LNCaP clone FGC (cell line): ENCODE results near the gene RPL13.

Experiments
- DNase-seq: peaks from one replicate; pipeline ENCODE4 v3.0.0-alpha.2; 2011; ENCODE audit warnings: low read depth
- H3K4me3 ChIP-seq: 2 replicates; pipeline ENCODE4 v1.5.1; 2011; ENCODE audit warnings: mild to moderate bottlenecking, low read depth, low read length, control low read depth
- TF ChIP-seq, protein P1 (sequence below): IDR thresholded peaks from 2 replicates; pipeline ENCODE4 v1.5.1; 2012; ENCODE audit warnings: mild to moderate bottlenecking; ENCODE audit not compliant: control insufficient read depth, insufficient read depth; ENCODE audit errors: extremely low read depth

The RPL13 gene

DNA sequence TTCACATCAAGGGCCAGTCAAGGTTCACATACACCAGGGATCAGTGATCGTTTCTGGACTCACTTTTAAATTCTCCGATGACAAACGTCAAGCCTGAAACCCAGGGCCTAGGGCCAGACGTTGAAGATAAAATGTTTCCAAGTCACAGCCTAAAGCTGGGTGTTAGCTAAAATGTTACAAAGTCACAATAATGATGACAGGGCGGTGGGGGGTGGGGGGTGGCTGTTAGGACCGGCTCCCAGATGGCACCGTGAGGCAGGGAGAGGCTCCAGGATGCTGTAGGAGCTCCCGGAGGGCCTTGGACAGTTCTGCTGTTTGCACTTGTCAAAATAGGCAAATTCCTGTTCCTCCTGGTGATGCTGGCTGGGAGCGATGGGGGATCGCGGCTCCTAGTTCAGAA, 16.4 kb upstream of the RPL13 start:
- H3K4me3 ChIP-seq: no peak overlapping the region
- no peak for DNase-seq
- TF ChIP-seq, protein P1, sequence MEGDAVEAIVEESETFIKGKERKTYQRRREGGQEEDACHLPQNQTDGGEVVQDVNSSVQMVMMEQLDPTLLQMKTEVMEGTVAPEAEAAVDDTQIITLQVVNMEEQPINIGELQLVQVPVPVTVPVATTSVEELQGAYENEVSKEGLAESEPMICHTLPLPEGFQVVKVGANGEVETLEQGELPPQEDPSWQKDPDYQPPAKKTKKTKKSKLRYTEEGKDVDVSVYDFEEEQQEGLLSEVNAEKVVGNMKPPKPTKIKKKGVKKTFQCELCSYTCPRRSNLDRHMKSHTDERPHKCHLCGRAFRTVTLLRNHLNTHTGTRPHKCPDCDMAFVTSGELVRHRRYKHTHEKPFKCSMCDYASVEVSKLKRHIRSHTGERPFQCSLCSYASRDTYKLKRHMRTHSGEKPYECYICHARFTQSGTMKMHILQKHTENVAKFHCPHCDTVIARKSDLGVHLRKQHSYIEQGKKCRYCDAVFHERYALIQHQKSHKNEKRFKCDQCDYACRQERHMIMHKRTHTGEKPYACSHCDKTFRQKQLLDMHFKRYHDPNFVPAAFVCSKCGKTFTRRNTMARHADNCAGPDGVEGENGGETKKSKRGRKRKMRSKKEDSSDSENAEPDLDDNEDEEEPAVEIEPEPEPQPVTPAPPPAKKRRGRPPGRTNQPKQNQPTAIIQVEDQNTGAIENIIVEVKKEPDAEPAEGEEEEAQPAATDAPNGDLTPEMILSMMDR: no peak

- TF ChIP-seq, protein P1: no peak
- H3K4me3 ChIP-seq: no peak overlapping the region
- no peak for DNase-seq
These were observed 15.8 kb upstream of the RPL13 start for GRCh38 chr16:89544713-89545043.

DNA sequence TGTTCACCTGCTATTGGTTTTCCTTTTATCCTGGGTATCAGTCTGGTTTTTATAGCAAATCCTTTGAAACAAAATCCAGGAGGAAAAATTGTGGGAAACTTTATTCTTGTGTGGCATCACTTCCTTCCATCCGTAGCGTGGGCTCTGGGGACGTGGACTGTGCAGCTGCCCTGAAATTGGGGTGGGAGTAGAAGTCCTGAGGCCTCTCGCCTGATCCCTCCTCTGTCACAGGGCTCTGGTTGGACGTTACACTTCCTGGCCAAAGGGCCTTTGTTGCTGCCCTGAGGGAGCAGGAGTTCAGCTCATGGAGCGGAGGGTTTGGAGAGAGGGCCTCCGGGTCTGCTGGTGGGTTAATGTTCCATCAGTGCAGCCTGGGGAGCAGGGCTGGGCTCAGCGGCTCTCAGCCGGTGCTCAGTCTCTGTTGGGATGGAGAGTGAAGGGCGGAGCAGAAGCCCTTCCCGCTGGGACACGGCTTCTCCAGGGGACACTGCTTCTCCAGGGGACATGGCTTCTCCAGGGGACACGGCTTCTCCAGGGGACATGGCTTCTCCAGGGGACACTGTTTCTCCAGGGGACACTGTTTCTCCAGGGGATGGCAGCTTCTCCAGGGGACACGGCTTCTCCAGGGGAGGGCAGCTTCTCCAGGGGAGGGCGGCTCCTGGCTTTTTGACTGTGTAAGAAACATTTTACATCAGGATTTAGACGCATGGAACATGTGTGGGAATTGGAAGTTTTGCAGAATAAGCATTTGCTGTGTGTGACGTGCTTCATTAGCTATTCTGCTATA, 15.2 kb upstream of the RPL13 start:
- DNase-seq: no peak
- no peak overlapping the region for H3K4me3 ChIP-seq
- TF ChIP-seq, protein P1: no peak

GRCh38 chr16:89545831-89546574, 14.5 kb upstream of the RPL13 start:
- no peak for DNase-seq
- TF ChIP-seq, protein P1: no peak
- H3K4me3 ChIP-seq: no peak overlapping the region

DNA sequence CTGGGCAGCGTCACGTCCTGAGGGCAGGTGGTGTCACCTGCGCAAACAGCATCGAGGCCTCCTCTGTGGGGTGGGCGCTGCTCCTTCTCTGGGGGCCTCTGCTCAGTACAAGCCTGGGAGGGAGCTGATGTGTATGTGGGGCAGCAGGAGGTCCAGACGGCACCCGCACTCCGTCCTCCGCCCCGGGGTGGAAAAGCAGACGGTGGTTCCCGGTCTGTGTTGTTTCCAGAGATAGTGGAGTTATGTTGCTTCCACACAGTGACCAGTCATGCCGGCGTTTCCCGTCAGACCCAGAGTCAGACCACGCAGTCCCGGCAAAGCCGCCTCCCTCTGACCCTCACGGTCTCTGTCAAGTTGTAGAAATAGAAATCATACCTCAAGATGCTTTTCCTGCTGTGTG, 13.7 kb upstream of the RPL13 start:
- TF ChIP-seq, protein P1: no peak
- DNase-seq: no peak
- no peak overlapping the region for H3K4me3 ChIP-seq

DNA sequence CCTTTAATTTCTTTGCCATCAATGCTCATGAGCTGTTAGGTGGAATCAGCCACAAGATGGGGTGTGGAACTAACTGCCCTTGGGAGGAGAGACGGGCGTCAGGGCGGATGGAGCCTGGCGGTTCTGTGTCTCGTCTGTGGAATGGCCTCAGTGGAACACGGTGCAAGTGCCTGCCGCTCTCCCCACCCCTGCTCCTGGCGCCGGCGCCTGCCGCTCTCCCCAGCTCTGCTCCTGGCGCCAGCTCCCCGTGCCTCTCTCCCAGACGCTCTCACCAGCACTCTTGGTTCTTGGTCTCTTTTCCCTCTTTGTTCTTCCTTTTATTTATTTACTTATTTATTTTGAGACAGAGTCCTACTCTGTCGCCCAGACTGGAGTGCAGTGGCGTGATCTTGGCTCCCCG, 13.2 kb upstream of the RPL13 start:
- no peak for DNase-seq
- H3K4me3 ChIP-seq: no peak overlapping the region
- TF ChIP-seq, protein P1: no peak
